K562 (cell line): ENCODE data around the gene BCAS1. TPM values are rescaled to one million over a fixed set of nuclear protein-coding genes. Genes with fewer than 3 reads are reported as not detected.

Source experiments
- ATAC-seq: fragments of 200-7000 bp; cut with Tn5 transposase; 3 replicates; pipeline ENCODE4 v1.9.1; 2020; ENCODE audit warnings: moderate library complexity
- BruUV-seq: library from RNA; stranded (reverse); fragments of 400-500 nt; replicated peaks from 2 replicates; lab custom pipeline; 2021; lab: Mats Ljungman, UMichigan
- CTCF ChIA-PET: fragments of 300-600 bp; formaldehyde crosslinking; extraction: SDS; loops from one replicate; lab custom pipeline; 2021; ENCODE audit warnings: low intra/inter-chr PET ratio; lab: Yijun Ruan, JAX
- POLR2A ChIA-PET: fragments of 300-600, 350-650 bp; sonication (Branson Sonifier 250); formaldehyde crosslinking; extraction: SDS; loops from one replicate; lab custom pipeline; 2021; ENCODE audit warnings: antibody characterized with exemption, inconsistent platforms; lab: Yijun Ruan, JAX
- DNase-seq, 4 experiments: peaks; one replicate each; pipeline versions ENCODE4 v3.0.0 to v3.0.0-alpha.2; 2011 to 2018; ENCODE audit warnings: low spot score in 3 of 4, mixed read lengths in 3 of 4; ENCODE audit errors: extremely low read depth in 1 of 4
- FAIRE-seq: peaks from 2 replicates; lab custom pipeline; 2011; peaks lifted over from hg19 to GRCh38; lab: Jason Lieb, UNC
- H2AFZ ChIP-seq: 2 replicates; pipeline ENCODE4 v1.6.0; 2011; ENCODE audit warnings: low read depth, low read length, control low read depth, inconsistent platforms
- H3K27ac ChIP-seq: fragments of 200-600 bp; 3 replicates; pipeline ENCODE4 v1.8.0; 2011; ENCODE audit warnings: low read depth, mild to moderate bottlenecking, control low read depth, inconsistent platforms, low read length, moderate library complexity, mixed read lengths; ENCODE audit errors: extremely low read depth
- H3K27me3 ChIP-seq, 2 experiments: fragments of 300-600 bp in 1 of 2; 2 replicates in 1 of 2; 3 replicates in 1 of 2; pipeline versions ENCODE4 v1.6.0 to v1.8.0; 2011; ENCODE audit warnings: inconsistent platforms in 2 of 2, low read length in 2 of 2, mild to moderate bottlenecking in 1 of 2, mixed read lengths in 1 of 2, moderate library complexity in 1 of 2; ENCODE audit not compliant: control insufficient read depth in 2 of 2, insufficient read depth in 2 of 2
- H3K36me3 ChIP-seq: fragments of 300-600 bp; 3 replicates; pipeline ENCODE4 v1.8.0; 2011; ENCODE audit warnings: mild to moderate bottlenecking, low read length, inconsistent platforms; ENCODE audit not compliant: control insufficient read depth, insufficient read depth
- H3K4me1 ChIP-seq, 2 experiments: fragments of 200-600 bp in 1 of 2; replicated peaks in 1 of 2; 2 replicates in 1 of 2; 3 replicates in 1 of 2; pipeline versions ENCODE4 v1.5.1 to v1.8.0; 2011; ENCODE audit warnings: inconsistent platforms in 2 of 2, low read length in 2 of 2, mild to moderate bottlenecking in 1 of 2, mixed read lengths in 1 of 2, moderate library complexity in 1 of 2; ENCODE audit not compliant: control insufficient read depth in 2 of 2, insufficient read depth in 2 of 2
- H3K4me2 ChIP-seq: 2 replicates; pipeline ENCODE4 v1.6.1; 2011; ENCODE audit warnings: low read length, control low read depth, inconsistent platforms, mixed read lengths; ENCODE audit not compliant: insufficient read depth
- H3K4me3 ChIP-seq: fragments of 200-600 bp; sonication (generic), shearing (Covaris generic); 2 replicates; pipeline ENCODE4 v1.5.1; 2016; ENCODE audit warnings: control low read depth, inconsistent platforms
- H3K79me2 ChIP-seq: fragments of 200-600 bp; 3 replicates; pipeline ENCODE4 v1.8.0; 2011; ENCODE audit warnings: low read length, inconsistent platforms; ENCODE audit not compliant: control insufficient read depth, insufficient read depth
- H3K9ac ChIP-seq, 2 experiments: 2 replicates each; pipeline versions ENCODE4 v1.6.0 to v1.6.1; 2011; ENCODE audit warnings: low read depth in 2 of 2, low read length in 2 of 2, control low read depth in 1 of 2, inconsistent platforms in 1 of 2, mild to moderate bottlenecking in 1 of 2, mixed read lengths in 1 of 2; ENCODE audit not compliant: insufficient read depth in 1 of 2
- H3K9me1 ChIP-seq: one replicate; pipeline ENCODE4 v1.6.0; 2011; ENCODE audit warnings: inconsistent platforms, mild to moderate bottlenecking, low read length, moderate library complexity; ENCODE audit not compliant: control insufficient read depth, insufficient read depth
- H3K9me3 ChIP-seq: replicated peaks from 2 replicates; pipeline ENCODE4 v1.5.1; 2011; ENCODE audit warnings: low read depth, low read length, inconsistent platforms; ENCODE audit not compliant: control insufficient read depth, insufficient read depth
- H4K20me1 ChIP-seq: replicated peaks from 2 replicates; pipeline ENCODE4 v1.6.1; 2011; ENCODE audit warnings: low read length, inconsistent platforms, mixed read lengths; ENCODE audit not compliant: control insufficient read depth, insufficient read depth
- HNRNPUL1 ChIP-seq: fragments of 200-400 bp; formaldehyde crosslinking; IDR thresholded peaks from 2 replicates; pipeline ENCODE4 v1.6.1; 2017; ENCODE audit warnings: low read length
- KAT2B ChIP-seq: IDR thresholded peaks from one replicate; pipeline ENCODE4 v1.6.1; 2012; ENCODE audit warnings: low read depth, mild to moderate bottlenecking, control low read depth, inconsistent platforms, low read length, moderate library complexity
- L3MBTL2 ChIP-seq: fragments of 450-650 bp; IDR thresholded peaks from 2 replicates; pipeline ENCODE4 v1.6.1; 2016; ENCODE audit warnings: mild to moderate bottlenecking, moderate library complexity
- MECOM ChIP-seq: fragments of 250-450 bp; sonication (Bioruptor Pico); IDR thresholded peaks from 2 replicates; pipeline ENCODE4 v1.8.0; 2022; ENCODE audit warnings: inconsistent platforms
- POLR2G ChIP-seq: fragments of 200-400 bp; formaldehyde crosslinking; IDR thresholded peaks from 2 replicates; pipeline ENCODE4 v1.6.1; 2017; ENCODE audit warnings: low read depth, mild to moderate bottlenecking, antibody characterized with exemption, low read length, moderate library complexity
- SETDB1 ChIP-seq: IDR thresholded peaks from one replicate; pipeline ENCODE4 v1.6.1; 2012; ENCODE audit warnings: low read length, control low read depth, inconsistent platforms
- STAT5A ChIP-seq: IDR thresholded peaks from 2 replicates; pipeline ENCODE4 v1.6.1; 2012; ENCODE audit warnings: low read length, inconsistent platforms, borderline replicate concordance
- ZNF79 ChIP-seq: fragments of 250-450 bp; sonication (Bioruptor Pico); IDR thresholded peaks from 2 replicates; pipeline ENCODE4 v1.4.0; 2020; ENCODE audit warnings: low read depth, mild to moderate bottlenecking, moderate library complexity
- WGBS: fragments of 100-300 bp; shearing (Covaris generic); methylation state at CpG from one replicate; pipeline ENCODE4 v1.1.6; 2016; ENCODE audit warnings: low coverage, mixed read lengths; ENCODE audit not compliant: insufficient coverage; ENCODE audit errors: missing lambda C conversion rate; 5-methylcytosine and 5-hydroxymethylcytosine counted together
- in situ Hi-C: fragments of 300-500 bp; cut with MboI; formaldehyde crosslinking; loops from 4 replicates; pipeline ENCODE4 v1.15.0; 2018; ENCODE audit warnings: inconsistent platforms, mixed read lengths
- intact Hi-C: fragments of 100-400 bp; cut with micrococcal nuclease; formaldehyde crosslinking; loops from 2 replicates; pipeline ENCODE4 v1.14.2; 2022
- polyA plus RNA-seq, 8 experiments: library from polyadenylated mRNA; depleted of rRNA in 4 of 8; stranded (reverse) in 5 of 8; unstranded in 3 of 8; fragments of >200 nt; fragmentation: Nextera tagmentation in 2 of 8; fragmentation: Illumina TruSeq in 1 of 8; extraction: Ambion mirVana in 2 of 8; extraction: Trizol in 1 of 8; gene quantifications; 2 replicates each; pipeline versions ENCODE4 v1.2.1 to v1.2.3, GENCODE V29; 2011 to 2014; ENCODE audit warnings: inconsistent platforms in 1 of 8, missing spikeins in 1 of 8
- total RNA-seq, 7 experiments: library from RNA; depleted of rRNA in 6 of 7; stranded (reverse); fragments of >200 nt in 6 of 7; fragmentation: Illumina TruSeq in 2 of 7; extraction: Trizol in 2 of 7; gene quantifications; 2 replicates each; pipeline versions ENCODE4 v1.2.1 to v1.2.3, GENCODE V29; 2011 to 2021; ENCODE audit warnings: low replicate concordance in 1 of 7

Gene BCAS1
- total and polyA plus RNA-seq, 9 of the 15 experiments (the other 6 are each of a cell fraction or from before 2014, with no cell fraction given) = 0.18 to 2.3 (median 0.93) TPM

- H3K4me3 ChIP-seq = no peak overlapping the region
- H3K9me3 ChIP-seq = no peaks in the 10 kb centered on the region
- H4K20me1 ChIP-seq = no peaks in the 10 kb centered on the region
- no peaks in the 10 kb centered on the region for H3K9me1 ChIP-seq
- H3K9ac ChIP-seq = no peak overlapping the region
- H2AFZ ChIP-seq = no peak overlapping the region
- H3K27me3 ChIP-seq = peaks cover 4 to 27% of the 10 kb centered on the region in 2 experiments; a peak in 4 of 5 replicates
- no peaks in the 10 kb centered on the region for H3K4me1 ChIP-seq
- POLR2A ChIA-PET = interaction anchor here (0.9 to 1.5 kb wide), 3 partner anchors 10 to 48 kb away, joined by 3 to 4 read pairs (median 4); no protein-coding TSS in a partner anchor
- ATAC-seq = no peak
- DNase-seq = no peak
- WGBS = 0% methylated on average over 3 of the region's 3 CpGs
- in situ Hi-C loops = loop anchor here (25.0 kb wide), 1 partner anchor 673 kb away; no protein-coding TSS in a partner anchor
- no peaks in the 10 kb centered on the region for H3K36me3 ChIP-seq
- FAIRE-seq = no peak
- no peak overlapping the region for H3K4me2 ChIP-seq
- no TSS peak for BruUV-seq
- CTCF ChIA-PET = no interaction called here
- no peaks in the 10 kb centered on the region for H3K79me2 ChIP-seq
- no peak overlapping the region for H3K27ac ChIP-seq
- intact Hi-C loops = loop anchor here (10.0 kb wide), 1 partner anchor 231 kb away; no protein-coding TSS in a partner anchor
- no peak for TF ChIP-seq KAT2B
- TF ChIP-seq L3MBTL2 = no peak
- TF ChIP-seq POLR2G = no peak
- TF ChIP-seq SETDB1 = no peak
- no peak for TF ChIP-seq STAT5A
- TF ChIP-seq HNRNPUL1 = no peak
- TF ChIP-seq ZNF79 (CRISPR knock-in tag) = no peak
- TF ChIP-seq MECOM (CRISPR knock-in tag) = no peak
Measured at GRCh38 chr20:53964067-53964466, 106.3 kb downstream of the BCAS1 start.
